Midbrain (tissue), 1 donor: Measurements from ENCODE around the gene COG6.

Experiments
- DNase-seq: peaks from one replicate; lab custom pipeline; 2025; lab: John Stamatoyannopoulos, UW

The COG6 gene

DNA sequence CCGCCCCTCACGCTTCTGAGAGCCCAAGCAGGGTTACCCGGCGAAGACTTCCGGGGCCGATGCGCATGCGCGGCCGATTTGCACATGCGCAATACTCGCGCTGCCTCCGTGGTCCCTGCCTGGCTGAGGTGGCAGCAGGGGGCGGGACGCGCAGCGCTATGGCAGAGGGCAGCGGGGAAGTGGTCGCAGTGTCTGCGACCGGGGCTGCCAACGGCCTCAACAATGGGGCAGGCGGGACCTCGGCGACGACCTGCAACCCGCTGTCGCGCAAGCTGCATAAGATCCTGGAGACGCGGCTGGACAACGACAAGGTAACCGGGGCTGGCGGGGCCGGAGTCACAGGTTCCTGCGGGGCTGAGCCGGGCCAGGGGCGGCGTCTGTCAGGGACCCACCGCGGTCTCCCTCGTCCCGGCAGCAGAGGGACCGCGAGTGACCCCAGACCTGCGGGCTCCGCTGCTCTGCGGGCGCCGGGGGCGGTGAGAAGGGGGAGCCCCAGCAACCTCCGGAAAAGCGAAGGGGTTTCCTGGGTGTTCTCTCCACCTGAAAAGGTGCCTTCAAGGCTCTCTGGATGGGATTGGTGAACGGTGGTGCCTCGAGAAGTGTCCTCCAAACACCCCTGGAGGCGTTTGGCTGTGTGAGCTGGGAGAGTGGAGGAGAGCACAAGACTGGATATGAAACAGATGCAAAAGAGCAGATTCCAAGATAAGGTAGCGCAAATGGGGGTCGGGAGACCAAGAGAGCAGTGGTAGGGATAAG, at the start of gene COG6:
TSS of gene COG6 (plus strand) at position 94 of the 756 bp plus-strand sequence. CDS start at position 159, 65 bp downstream.
- peak; percentile 96 for DNase-seq

DNA sequence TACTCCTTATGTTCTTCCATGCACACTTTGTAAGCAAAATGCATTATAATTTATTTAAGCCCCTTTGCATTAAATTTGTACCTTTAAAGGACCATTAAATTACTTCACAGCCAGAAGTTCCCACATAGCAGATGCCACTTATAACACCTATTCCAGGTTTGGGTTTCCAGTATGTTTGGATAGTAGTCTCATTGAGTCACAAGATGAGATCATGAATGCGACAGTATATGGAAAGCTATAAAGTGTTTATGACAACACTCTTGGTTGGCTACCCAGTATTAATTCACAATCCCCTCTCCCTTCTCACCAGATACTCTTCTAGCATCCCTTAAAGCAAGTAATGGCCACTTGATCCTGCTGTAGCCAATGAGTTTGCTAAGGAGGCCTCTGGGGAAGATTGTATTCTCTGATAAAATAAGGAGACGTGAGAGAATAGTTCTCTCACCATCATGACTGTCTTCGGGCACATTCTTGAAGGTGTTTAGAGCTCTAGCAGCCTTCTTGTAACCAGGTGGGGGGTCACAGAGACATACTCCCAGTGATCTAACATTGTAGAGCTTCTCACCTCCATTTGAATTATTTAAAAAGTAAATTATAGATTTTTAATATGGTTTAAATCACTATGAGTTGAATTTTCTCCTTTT, 49.7 kb upstream of the COG6 start:
- no peak for DNase-seq

- DNase-seq, result no peak
Measured at GRCh38 chr13:39607876-39608275, 47.6 kb upstream of the COG6 start.

DNA sequence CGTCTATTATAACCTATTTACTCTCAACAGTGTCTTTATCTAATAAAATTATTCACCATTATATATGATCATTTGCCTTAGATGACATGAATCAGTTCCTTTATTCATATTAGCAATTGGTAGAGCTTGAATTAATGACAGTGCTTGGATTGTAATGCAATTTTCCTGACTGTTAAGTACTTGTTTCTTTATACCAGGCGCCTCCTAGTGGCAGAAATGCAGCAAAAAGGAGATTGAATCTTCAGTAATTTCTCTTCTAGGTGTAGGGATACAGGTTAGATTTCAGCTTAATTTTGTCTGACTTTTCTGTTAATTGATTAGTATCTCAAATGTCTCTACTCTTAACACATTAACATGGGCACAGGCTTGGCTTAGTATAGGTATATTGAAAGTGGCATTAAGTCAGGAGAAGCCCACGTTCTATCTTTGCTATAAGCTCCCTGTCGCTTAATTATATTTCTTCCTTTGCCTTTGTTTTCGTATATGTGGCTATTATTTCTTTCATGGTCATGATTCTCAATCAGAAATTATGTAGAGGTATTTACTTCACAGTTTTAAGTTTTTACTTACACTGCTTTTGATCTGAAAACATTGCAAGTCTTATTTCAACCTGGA, 43.3 kb upstream of the COG6 start:
- DNase-seq, result peak; percentile 80

DNA sequence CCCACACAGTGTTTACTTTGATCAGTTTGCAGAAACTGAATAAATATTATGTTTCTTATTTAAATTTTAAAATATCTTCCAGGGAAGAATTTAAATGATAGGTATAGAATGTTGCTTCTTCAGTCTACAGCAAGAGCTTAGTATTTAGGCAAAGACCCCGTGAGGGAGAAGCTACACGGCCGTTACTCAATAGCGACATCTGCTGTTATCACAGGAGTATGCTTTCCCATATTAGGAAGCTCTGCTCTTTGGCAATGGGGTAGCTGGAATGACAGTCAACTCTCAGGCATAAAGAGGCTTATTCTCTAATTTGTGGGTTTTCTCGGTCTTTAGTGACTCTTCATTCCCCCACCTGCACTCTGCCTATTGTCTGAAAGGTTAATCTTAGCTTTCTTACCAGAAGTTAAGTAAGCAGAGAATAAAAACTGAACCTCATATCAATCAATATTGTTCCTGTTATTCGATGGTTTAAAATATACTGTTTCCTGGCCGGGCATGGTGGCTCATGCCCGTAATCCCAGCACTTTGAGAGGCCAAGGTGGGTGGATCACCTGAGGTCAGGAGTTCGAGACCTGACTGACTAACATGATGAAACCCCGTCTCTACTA, 39.3 kb upstream of the COG6 start:
- DNase-seq, result peak; percentile 83

DNA sequence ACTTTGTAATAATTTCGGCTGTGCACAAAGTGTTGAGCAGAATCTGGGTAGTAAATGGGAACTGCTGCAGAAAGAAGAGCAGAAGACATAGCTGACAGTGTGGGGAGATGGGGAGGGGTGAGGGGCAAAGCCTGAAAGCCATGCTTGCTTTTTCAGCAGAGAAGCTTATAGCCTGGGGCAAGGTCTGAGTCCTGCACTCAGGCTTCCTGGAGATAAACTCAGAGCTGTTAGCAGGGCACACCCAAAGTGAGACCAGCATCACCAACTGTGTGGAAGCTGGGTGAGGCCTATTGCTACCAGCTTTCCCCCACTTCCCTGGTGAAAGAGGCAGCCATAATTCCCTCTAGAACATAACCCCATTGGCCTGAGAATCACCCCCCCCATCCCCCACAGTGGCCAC, 36.9 kb upstream of the COG6 start:
- no peak for DNase-seq

- no peak for DNase-seq
Measured at GRCh38 chr13:39623466-39623865, 32.0 kb upstream of the COG6 start.

- DNase-seq, result no peak
Measured at GRCh38 chr13:39631307-39631706, 24.2 kb upstream of the COG6 start.

GRCh38 chr13:39632994-39633393, 22.5 kb upstream of the COG6 start:
- DNase-seq, result no peak

- DNase-seq, result no peak
Measured at GRCh38 chr13:39635564-39635963, 19.9 kb upstream of the COG6 start.

GRCh38 chr13:39637890-39638289, 17.6 kb upstream of the COG6 start:
- no peak for DNase-seq

GRCh38 chr13:39641645-39642044, 13.8 kb upstream of the COG6 start:
- no peak for DNase-seq

GRCh38 chr13:39646122-39646521, 9.3 kb upstream of the COG6 start:
- no peak for DNase-seq

DNA sequence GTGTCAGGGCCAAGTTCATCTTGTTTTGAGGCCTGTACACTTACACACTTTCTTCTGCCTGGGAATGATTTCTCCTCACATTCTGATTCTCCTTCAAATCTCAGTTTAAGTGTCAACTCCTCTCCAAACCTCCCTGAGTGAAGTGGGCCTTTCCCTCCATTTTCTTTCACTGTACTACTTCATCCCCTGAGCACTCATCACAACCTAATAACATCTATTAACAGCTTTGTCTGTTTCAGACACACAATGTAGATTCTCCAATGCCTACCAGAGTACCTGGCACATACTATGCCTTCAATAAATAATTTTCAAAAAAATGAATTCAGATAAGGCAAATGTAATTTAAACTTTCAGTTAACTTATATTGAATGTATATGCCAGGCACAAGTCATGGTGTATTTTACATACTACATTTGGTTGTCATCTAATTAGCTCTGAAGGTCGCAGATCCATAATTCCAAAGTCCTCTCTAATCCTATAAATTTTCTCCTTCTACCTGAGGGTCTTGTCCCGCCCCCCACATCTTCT, 357 bp upstream of the COG6 start:
- no peak for DNase-seq

GRCh38 chr13:39656325-39656677, 839 bp downstream of the COG6 start:
- DNase-seq, result no peak

- no peak for DNase-seq
Measured at GRCh38 chr13:39663508-39663907, 8.0 kb downstream of the COG6 start.

DNA sequence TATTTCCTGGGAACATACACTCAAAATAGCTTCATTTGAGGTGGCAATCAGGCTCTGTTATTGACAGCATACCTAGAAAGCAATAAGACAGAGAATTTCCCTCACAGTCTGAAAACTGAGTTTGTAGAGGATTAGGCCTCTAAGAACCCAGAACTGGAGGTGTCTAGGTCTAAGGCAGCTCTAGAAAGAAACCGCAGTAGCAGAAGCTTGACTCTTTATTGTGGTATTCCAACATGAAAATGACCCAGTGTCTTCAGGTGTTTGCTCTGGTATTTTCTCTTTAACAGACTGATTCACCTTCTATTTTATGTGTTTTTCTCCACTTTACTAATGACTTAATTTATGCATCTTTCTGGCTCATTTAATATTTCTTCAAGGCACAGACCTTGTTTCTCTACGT, 8.5 kb downstream of the COG6 start:
- no peak for DNase-seq

DNA sequence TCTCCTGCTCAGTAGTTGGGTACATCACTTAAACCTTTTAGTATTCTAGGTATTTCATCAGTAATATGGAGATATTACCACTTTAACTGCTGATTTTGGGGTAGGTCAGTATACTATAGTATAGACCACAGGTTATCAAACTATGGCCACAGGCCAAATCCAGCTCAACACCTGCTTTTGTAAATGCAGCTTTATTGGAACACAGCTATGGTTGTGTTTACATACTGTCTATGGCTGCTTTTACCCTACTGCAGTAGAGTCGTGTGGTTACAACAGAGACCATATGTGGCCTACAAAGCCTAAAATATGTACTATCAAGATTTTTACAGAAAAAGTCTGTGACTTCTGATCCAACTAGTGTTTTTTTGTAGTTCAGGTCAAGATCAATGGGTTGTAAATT, 10.3 kb downstream of the COG6 start:
- DNase-seq, result no peak

DNA sequence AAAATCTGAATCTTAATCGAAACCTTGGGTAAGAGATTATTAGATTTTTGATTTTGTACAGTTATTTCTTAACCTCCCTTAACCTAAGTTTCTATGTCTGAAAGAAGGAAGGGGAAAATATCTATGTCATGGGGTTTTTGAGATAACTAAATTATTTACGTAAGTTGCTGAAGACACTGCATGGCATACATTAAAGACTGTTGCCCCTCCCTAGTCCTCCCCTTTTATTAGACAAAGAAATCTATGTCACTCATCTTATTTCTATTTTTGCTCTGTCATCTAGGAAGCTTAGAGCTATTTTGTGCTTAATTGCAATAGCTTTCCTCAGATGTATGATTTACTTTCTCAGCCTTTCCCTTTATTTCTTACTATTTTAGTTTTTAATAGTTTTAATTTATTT, 15.0 kb downstream of the COG6 start:
- no peak for DNase-seq

GRCh38 chr13:39672378-39673132, 17.1 kb downstream of the COG6 start:
- DNase-seq, result no peak

DNA sequence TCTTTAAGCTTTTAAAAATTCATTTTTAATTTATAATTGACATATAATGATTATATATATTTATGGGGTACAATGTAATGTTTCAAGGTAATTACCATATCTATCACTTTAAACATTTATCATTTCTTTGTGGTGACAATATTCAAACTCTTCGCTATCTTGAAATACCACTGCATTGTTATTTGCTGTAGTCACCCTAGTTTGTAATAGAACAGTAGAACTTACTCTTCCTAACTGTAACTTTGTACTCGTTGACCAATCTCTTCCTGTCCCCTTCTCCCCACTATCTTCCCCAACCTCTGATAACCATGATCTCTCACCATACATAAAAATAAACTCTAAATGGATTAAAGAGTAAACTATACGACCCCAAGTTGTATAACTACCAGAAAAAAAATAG, 20.4 kb downstream of the COG6 start:
- DNase-seq, result no peak

- peak; percentile 45 for DNase-seq
Measured at GRCh38 chr13:39676315-39676876, 20.9 kb downstream of the COG6 start.
